ENCODE results near the gene ATP7B.

Gene ATP7B

GRCh38 chr13:51976423-51976822 is 34.8 kb downstream of the ATP7B start:
- no peak for DNase-seq

- no peak for DNase-seq
Observed at GRCh38 chr13:51974482-51974881, 36.8 kb downstream of the ATP7B start.

- no peak for DNase-seq
Observed at GRCh38 chr13:51971520-51972426, 39.5 kb downstream of the ATP7B start.

GRCh38 chr13:51970349-51970748 is 40.9 kb downstream of the ATP7B start:
- DNase-seq: peak; percentile 7

GRCh38 chr13:51967482-51968446 is 43.5 kb downstream of the ATP7B start:
- no peak for DNase-seq

GRCh38 chr13:51966186-51966585 is 45.1 kb downstream of the ATP7B start:
- no peak for DNase-seq

- no peak for DNase-seq
Observed at GRCh38 chr13:51961493-51962403, 49.5 kb downstream of the ATP7B start.

- DNase-seq: no peak
Observed at GRCh38 chr13:51960766-51961165, 50.5 kb downstream of the ATP7B start.

GRCh38 chr13:51959773-51960172 is 51.5 kb downstream of the ATP7B start:
- DNase-seq: no peak

GRCh38 chr13:51958217-51958547 is 53.1 kb downstream of the ATP7B start:
- no peak for DNase-seq

- DNase-seq: no peak
Observed at GRCh38 chr13:51957377-51958216, 53.7 kb downstream of the ATP7B start.

GRCh38 chr13:51956717-51957116 is 54.5 kb downstream of the ATP7B start:
- DNase-seq: no peak

- DNase-seq: no peak
Observed at GRCh38 chr13:51955816-51956603, 55.2 kb downstream of the ATP7B start.

- DNase-seq: no peak
Observed at GRCh38 chr13:51955281-51955771, 55.9 kb downstream of the ATP7B start.

GRCh38 chr13:51953347-51954195 is 57.7 kb downstream of the ATP7B start:
- DNase-seq: peak; percentile 7

GRCh38 chr13:51950722-51951121 is 60.5 kb downstream of the ATP7B start:
- DNase-seq: peak; percentile 46

- no peak for DNase-seq
Observed at GRCh38 chr13:51946163-51946669, 65.0 kb downstream of the ATP7B start.

GRCh38 chr13:51945149-51945548 is 66.1 kb downstream of the ATP7B start:
- no peak for DNase-seq

GRCh38 chr13:51944428-51944827 is 66.8 kb downstream of the ATP7B start:
- no peak for DNase-seq

All from CD4-positive, alpha-beta T cell treated with Interleukin-12 subunit alpha and Interleukin-12 subunit beta, for 1 hour (primary cell).